NOMO-1 (cell line): ENCODE data around the gene NRP2.

Experiments
- DNase-seq, 2 experiments: peaks; one replicate each; lab custom pipeline; 2025; ENCODE audit not compliant: unreplicated experiment in 2 of 2; lab: John Stamatoyannopoulos, UW

Gene NRP2

DNA sequence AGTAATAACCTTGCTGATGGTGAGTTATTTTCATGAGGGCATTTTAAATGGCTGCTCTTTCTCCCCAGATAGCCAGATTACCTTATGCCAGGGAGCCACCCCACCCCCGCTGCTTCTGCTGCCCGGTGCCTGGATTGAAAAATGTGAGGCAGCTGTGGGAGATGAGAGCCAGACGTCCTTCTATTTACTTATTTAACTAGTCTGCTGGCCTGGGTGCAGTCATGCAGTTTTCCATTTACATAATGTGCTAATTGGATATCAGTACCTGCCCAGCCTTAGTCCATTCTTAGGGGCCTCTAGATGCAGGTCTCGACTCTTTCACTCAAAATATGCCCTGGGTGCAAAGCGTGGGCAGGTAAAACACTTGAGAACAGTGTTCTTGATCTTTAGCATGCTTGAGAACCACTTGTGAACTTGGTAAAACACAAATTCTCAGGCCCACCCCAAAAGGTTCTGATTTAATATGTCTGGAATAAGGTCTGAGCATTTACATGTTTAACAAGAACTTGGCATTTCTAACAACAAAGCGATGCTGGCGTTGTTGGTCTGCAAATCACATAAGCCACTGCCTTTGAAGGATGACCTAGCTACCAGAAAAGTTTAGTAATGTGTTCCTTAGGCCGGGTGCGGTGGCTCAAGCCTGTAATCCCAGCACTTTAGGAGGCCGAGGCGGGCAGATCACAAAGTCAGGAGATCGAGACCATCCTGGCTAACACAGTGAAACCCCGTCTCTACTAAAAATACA is 154.3 kb downstream of the NRP2 start:
- no peak for DNase-seq

- DNase-seq, result no peak
Measured at GRCh38 chr2:205837663-205838062, 155.4 kb downstream of the NRP2 start.

GRCh38 chr2:205845446-205845845 is 163.1 kb downstream of the NRP2 start:
- DNase-seq, result no peak
